ENCODE data around the gene XPO6.
A peak's percentile ranks its signal among the peaks of the same experiment; 100 is the strongest.

Gene XPO6

DNA sequence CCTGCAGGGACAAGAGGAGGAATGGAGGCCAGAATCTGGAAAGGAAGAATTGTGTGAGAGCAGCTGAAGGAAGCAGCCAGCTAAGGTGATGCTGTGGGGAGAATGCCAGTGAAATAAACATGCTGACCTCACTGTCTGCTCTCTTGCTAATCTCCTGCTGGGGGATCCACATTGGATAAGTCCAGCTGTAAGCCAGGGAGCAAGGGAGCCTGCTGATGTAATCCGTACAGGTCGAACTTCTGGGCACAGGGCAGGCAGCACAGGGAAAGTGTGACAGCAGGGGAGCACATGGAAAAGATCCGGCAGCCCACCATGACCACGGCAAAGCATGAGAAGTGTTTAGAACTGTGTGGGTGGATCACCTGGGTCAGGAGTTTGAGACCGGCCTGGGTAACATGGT is 7.5 kb upstream of the XPO6 start:
- TF ChIP-seq, protein P1, sequence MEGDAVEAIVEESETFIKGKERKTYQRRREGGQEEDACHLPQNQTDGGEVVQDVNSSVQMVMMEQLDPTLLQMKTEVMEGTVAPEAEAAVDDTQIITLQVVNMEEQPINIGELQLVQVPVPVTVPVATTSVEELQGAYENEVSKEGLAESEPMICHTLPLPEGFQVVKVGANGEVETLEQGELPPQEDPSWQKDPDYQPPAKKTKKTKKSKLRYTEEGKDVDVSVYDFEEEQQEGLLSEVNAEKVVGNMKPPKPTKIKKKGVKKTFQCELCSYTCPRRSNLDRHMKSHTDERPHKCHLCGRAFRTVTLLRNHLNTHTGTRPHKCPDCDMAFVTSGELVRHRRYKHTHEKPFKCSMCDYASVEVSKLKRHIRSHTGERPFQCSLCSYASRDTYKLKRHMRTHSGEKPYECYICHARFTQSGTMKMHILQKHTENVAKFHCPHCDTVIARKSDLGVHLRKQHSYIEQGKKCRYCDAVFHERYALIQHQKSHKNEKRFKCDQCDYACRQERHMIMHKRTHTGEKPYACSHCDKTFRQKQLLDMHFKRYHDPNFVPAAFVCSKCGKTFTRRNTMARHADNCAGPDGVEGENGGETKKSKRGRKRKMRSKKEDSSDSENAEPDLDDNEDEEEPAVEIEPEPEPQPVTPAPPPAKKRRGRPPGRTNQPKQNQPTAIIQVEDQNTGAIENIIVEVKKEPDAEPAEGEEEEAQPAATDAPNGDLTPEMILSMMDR (IDR thresholded peaks at IDR 0.05; ENCODE audit: low read depth, low read length, missing control alignments): no peak
- no peak for DNase-seq (ENCODE audit: extremely low read depth, low read depth)
- H3K4me3 ChIP-seq (replicated peaks; ENCODE audit: low read depth, low read length): no peak overlapping the region

DNA sequence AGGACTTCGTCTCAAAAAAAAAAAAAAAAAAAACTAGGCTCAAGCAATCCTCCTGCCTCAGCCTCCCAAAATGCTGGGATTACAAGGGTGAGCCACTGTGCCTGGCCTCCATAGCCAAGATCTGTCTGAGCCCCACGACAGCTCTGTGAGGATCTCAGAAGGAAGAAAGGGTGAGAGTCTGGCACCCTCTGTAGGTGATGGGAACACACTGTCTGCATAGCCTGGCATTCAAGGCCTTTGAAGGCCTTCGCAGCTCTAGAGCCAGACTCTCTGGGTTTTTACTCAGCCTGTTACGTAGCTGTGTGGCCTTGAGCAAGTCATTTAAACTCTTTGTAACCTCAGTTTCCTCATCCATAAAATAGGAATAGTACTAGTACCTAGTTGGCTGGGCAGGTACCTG is 6.3 kb upstream of the XPO6 start:
- TF ChIP-seq, protein P1 (IDR thresholded peaks at IDR 0.05; ENCODE audit: low read depth, low read length, missing control alignments): peak; percentile 49
- no peak for DNase-seq (ENCODE audit: extremely low read depth, low read depth)

DNA sequence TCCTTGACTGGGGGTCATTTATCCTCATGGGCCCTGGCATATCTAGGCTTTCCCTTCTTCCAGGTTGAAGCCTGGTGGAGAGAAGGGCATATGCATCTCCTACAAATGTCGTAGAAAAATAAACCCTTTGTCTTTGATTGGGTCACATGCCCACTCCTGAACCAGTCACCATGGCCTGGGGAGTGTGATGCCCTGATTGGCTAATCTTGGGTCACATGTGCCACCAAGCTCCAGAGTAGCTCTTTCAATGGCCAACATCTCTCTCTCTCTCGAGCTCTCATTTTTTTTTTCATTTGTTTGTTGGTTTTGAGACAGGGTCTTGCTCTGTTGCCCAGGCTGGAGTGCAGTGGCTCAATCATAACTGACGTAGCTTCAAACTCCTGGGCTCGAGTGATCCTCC is 5.6 kb upstream of the XPO6 start:
- no peak for DNase-seq (ENCODE audit: extremely low read depth, low read depth)
- no peak overlapping the region for H3K4me3 ChIP-seq (replicated peaks; ENCODE audit: low read depth, low read length)
- TF ChIP-seq, protein P1 (IDR thresholded peaks at IDR 0.05; ENCODE audit: low read depth, low read length, missing control alignments): no peak

More for the DNA sequence above, 6.3 kb upstream of the XPO6 start:
- no peak overlapping the region for H3K4me3 ChIP-seq (replicated peaks; ENCODE audit: low read depth, low read length)

DNA sequence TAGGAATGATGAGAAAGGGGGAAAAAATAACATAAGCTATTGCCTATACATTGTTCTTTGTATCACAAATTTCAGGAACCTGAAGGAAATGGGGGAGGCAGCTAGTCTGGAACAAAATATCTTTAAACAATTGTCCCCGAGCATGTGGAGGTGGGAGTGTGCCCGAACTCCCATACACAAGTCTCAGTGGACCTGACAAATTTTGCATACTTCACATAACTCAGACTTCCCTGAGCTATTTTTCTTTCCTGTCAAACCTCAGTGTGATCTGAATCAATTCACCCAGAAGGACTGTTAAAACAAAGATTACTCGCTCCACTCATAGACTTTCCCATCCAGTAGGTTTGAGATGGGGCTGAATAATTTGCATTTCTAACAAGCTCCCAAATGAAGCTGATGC is 1.6 kb upstream of the XPO6 start:
- TF ChIP-seq, protein P1 (IDR thresholded peaks at IDR 0.05; ENCODE audit: low read depth, low read length, missing control alignments): no peak
- DNase-seq (ENCODE audit: extremely low read depth, low read depth): no peak
- H3K4me3 ChIP-seq (replicated peaks; ENCODE audit: low read depth, low read length): no peak overlapping the region

DNA sequence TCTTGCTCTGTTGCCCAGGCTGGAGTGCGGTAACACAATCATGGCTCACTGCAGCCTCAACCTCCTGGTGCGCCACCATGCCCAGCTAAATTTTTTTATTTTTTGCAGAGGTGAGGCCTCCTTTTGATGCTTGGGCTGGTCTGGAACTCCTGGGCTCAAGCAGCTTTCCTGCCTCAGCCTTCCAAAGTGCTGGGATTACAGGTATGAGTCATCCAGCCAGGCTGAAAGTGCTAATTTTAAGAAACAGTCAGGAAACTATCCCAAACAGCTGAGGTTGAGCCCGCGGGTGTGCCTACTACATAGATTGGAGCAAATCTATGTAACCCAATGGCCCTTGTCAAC is 738 bp upstream of the XPO6 start:
- DNase-seq (ENCODE audit: extremely low read depth, low read depth): no peak
- peak overlapping the region; percentile 90 for H3K4me3 ChIP-seq (replicated peaks; ENCODE audit: low read depth, low read length)
- TF ChIP-seq, protein P1 (IDR thresholded peaks at IDR 0.05; ENCODE audit: low read depth, low read length, missing control alignments): no peak

DNA sequence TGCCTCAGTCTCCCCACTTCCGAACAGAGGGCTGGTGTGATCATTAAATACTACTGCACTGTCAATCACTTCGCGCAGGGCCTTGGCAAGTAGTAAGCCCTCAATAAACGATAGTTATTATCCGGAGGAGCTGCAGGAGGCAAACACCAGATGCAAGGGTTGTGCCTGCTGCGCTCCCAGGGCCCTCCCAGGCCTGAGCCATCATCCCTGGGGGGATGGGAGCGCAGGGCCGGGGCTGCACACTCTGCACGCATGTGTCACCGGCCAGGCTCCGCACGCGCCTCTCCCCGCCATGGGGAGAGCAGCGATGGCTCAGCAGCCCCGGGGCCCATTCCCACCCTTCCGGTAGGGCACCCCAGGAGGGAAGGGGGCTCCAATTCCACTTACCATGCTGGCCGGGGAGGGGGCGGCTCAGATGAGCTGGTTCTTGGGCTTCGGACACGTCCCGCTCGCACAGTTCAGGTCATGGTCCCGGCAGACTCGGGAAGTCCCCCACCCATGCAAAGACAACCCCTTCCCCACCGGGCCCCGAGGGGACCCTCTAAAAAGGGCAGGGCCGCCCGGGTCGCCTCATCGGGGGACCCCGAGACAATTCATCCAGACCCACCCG is 681 bp downstream of the XPO6 start:
- peak overlapping the region; percentile 90 for H3K4me3 ChIP-seq (replicated peaks; ENCODE audit: low read depth, low read length)
- no peak for DNase-seq (ENCODE audit: extremely low read depth, low read depth)
- TF ChIP-seq, protein P1 (IDR thresholded peaks at IDR 0.05; ENCODE audit: low read depth, low read length, missing control alignments): no peak

DNA sequence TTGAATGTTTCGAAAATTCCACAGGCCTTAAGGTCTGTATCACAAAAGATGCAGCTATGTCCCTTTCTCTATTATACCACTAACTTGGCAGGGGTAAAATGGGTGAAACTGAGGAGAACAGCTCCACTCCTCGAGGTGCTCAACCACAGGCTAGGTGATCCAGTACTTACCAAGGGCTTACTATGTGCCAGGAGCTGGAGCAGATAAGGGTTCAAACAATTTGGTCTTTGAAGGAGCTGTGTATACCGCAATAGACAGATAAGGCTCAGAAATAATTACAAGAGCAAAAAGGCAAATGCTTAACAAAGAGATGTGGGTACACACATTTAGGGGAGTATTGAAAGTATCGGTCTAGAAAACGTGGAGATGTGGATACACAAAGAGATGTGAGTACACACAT is 1.5 kb downstream of the XPO6 start:
- DNase-seq (ENCODE audit: extremely low read depth, low read depth): no peak
- H3K4me3 ChIP-seq (replicated peaks; ENCODE audit: low read depth, low read length): peak overlapping the region; percentile 90

More for the DNA sequence above, 1.5 kb downstream of the XPO6 start:
- TF ChIP-seq, protein P1 (IDR thresholded peaks at IDR 0.05; ENCODE audit: low read depth, low read length, missing control alignments): no peak
